Measurements from ENCODE around the gene BIRC7. TPM values are rescaled to one million over a fixed set of nuclear protein-coding genes. Genes with fewer than 3 reads are reported as not detected.

The BIRC7 gene
- total and polyA plus RNA-seq, 2 of the 4 experiments (the other 2 are of a cell fraction), result not detected

GRCh38 chr20:63268256-63268655, 32.6 kb downstream of the BIRC7 start:
- no peak for ATAC-seq (ENCODE audit: low read depth)
- H3K23ac ChIP-seq (ENCODE audit: low read depth, low read length), result no peak overlapping the region
- H3K36me3 ChIP-seq (ENCODE audit: control insufficient read depth, insufficient read depth, low read length), result no peaks in the 10 kb centered on the region
- WGBS, 2 experiments (ENCODE audit: extremely low coverage in 2 of 2, insufficient read length in 1 of 2), result 80% methylated on average over 2 of the region's 7 CpGs; no CpG with 5 or more reads in 1 of the 2 experiments
- DNase-seq, result no peak
- H3K9me3 ChIP-seq (ENCODE audit: control insufficient read depth, insufficient read depth, low read length), result no peaks in the 10 kb centered on the region
- H4K5ac ChIP-seq (ENCODE audit: low read depth, low read length), result no peak overlapping the region
- H4K8ac ChIP-seq (ENCODE audit: low read depth in 2 of 2, low read length in 2 of 2), result no peak overlapping the region
- no TSS peak for BruUV-seq (replicated peaks)
- dilution Hi-C loops (cut with HindIII; ENCODE audit: low sequenced_read_pairs, unreplicated experiment), result no loop called here
- H3K4me1 ChIP-seq (ENCODE audit: control insufficient read depth, insufficient read depth, low read length), result no peaks in the 10 kb centered on the region; the same call in none of the 2 replicates
- H3K9me1 ChIP-seq (ENCODE audit: insufficient read depth, low read length), result 0 out of 2 replicates have a peak, but pooled peaks cover 2% of the 10 kb centered on the region
- H3K27ac ChIP-seq (ENCODE audit: insufficient read depth, low read length), result no peak overlapping the region
- no peak for TF ChIP-seq ELK1 (IDR thresholded peaks at IDR 0.05; ENCODE audit: borderline replicate concordance, low read depth, low read length)
- TF ChIP-seq RFX5 (IDR thresholded peaks at IDR 0.05; ENCODE audit: low read depth, low read length), result no peak
- TF ChIP-seq POLR2A (IDR thresholded peaks at IDR 0.05; ENCODE audit: low read depth, low read length), result no peak
- no peak for TF ChIP-seq USF2 (IDR thresholded peaks at IDR 0.05; ENCODE audit: low read depth, low read length)
- no peak for TF ChIP-seq RCOR1 (IDR thresholded peaks at IDR 0.05; ENCODE audit: insufficient replicate concordance, low read length)
- TF ChIP-seq BHLHE40 (IDR thresholded peaks at IDR 0.05; ENCODE audit: low read depth, low read length), result no peak
- TF ChIP-seq MAFK (IDR thresholded peaks at IDR 0.05; ENCODE audit: low read depth, low read length), result no peak
- TF ChIP-seq SMC3 (IDR thresholded peaks at IDR 0.05; ENCODE audit: low read depth, low read length), result no peak
- no peak for TF ChIP-seq FOS (IDR thresholded peaks at IDR 0.05; ENCODE audit: low read depth, low read length)
- no peak for TF ChIP-seq CTCF (conservative IDR thresholded peaks at IDR 0.05; ENCODE audit: low read depth, low read length)
- TF ChIP-seq NFE2L2 (IDR thresholded peaks at IDR 0.05; ENCODE audit: low read depth, low read length), result no peak
- TF ChIP-seq MXI1 (IDR thresholded peaks at IDR 0.05; ENCODE audit: borderline replicate concordance, low read depth, low read length), result no peak
- no peak for TF ChIP-seq CEBPB (IDR thresholded peaks at IDR 0.05; ENCODE audit: low read depth, low read length)
- no peak overlapping the region for H2AFZ ChIP-seq (replicated peaks; ENCODE audit: low read length, poor library complexity)
- no peak overlapping the region for H2BK15ac ChIP-seq (ENCODE audit: low read depth, low read length)
- H3K9ac ChIP-seq (ENCODE audit: low read depth, low read length), result no peak overlapping the region
- H4K91ac ChIP-seq (ENCODE audit: insufficient read depth, low read depth, low read length), result no peak overlapping the region
- no peak overlapping the region for H3K4me2 ChIP-seq (ENCODE audit: low read depth, low read length)
- H3K4me3 ChIP-seq (ENCODE audit: insufficient read depth, low read depth, low read length), result no peak overlapping the region
- no peak overlapping the region for H2BK5ac ChIP-seq (ENCODE audit: low read depth, low read length, poor library complexity, severe bottlenecking)
- no peak overlapping the region for H2BK20ac ChIP-seq (ENCODE audit: low read depth, low read length)
- in situ Hi-C loops (cut with MboI; ENCODE audit: low sequenced_read_pairs), result no loop called here
- CTCF ChIA-PET, result no interaction called here
- H2AK5ac ChIP-seq (ENCODE audit: low read depth, low read length), result no peak overlapping the region
- no peak overlapping the region for H2BK120ac ChIP-seq (ENCODE audit: low read depth, low read length)
- H2AK9ac ChIP-seq (replicated peaks; ENCODE audit: low read depth, low read length, poor library complexity), result peak overlapping the region; percentile 31
- POLR2A ChIA-PET (ENCODE audit: unreplicated experiment), result no interaction called here
- intact Hi-C loops (cut with micrococcal nuclease), result no loop called here
- no peak overlapping the region for H3K14ac ChIP-seq (replicated peaks; ENCODE audit: low read depth, low read length)
- H3K27me3 ChIP-seq (ENCODE audit: control insufficient read depth, insufficient read depth, low read length), result peaks cover 27% of the 10 kb centered on the region
- H3K18ac ChIP-seq (ENCODE audit: low read depth, low read length), result no peak overlapping the region
- H3K4ac ChIP-seq (ENCODE audit: low read depth, low read length), result no peak overlapping the region
- H3K56ac ChIP-seq (ENCODE audit: extremely low read depth, insufficient read depth, low read length), result no peak overlapping the region
- H4K20me1 ChIP-seq (ENCODE audit: insufficient read depth, low read length), result 0 out of 2 replicates have a peak, but pooled peaks cover 2% of the 10 kb centered on the region
- H3K79me1 ChIP-seq (ENCODE audit: low read depth in 1 of 2, low read length in 2 of 2), result peaks cover 0 to 9% of the 10 kb centered on the region in 2 experiments; a peak in 3 of 4 replicates

Data from IMR-90 (cell line).